Neural progenitor cell (in vitro differentiated cells): ENCODE results near the gene ITGA8. TPM values are rescaled to one million over a fixed set of nuclear protein-coding genes. Genes with fewer than 3 reads are reported as not detected.

ENCODE experiments used
- DNase-seq: peaks from one replicate; pipeline ENCODE4 v3.0.0-alpha.2; 2016; ENCODE audit warnings: low spot score
- H2AFZ ChIP-seq: fragments of 200-600 bp; sonication (generic); replicated peaks from 2 replicates; pipeline ENCODE4 v1.6.1; 2016; ENCODE audit warnings: antibody characterized with exemption
- H3F3A ChIP-seq: fragments of 200-600 bp; sonication (generic); 2 replicates; pipeline ENCODE4 v1.6.1; 2016; ENCODE audit warnings: antibody characterized with exemption, low read depth
- H3K27ac ChIP-seq: fragments of 200-600 bp; sonication (generic); 2 replicates; pipeline ENCODE4 v1.5.1; 2016; ENCODE audit warnings: mild to moderate bottlenecking
- H3K27me3 ChIP-seq: fragments of 200-600 bp; sonication (generic); 2 replicates; pipeline ENCODE4 v1.6.1; 2016; ENCODE audit warnings: mild to moderate bottlenecking, moderate library complexity
- H3K36me3 ChIP-seq: fragments of 200-600 bp; sonication (generic); 2 replicates; pipeline ENCODE4 v1.5.1; 2016
- H3K4me1 ChIP-seq: fragments of 200-600 bp; sonication (generic); 2 replicates; pipeline ENCODE4 v1.6.1; 2016; ENCODE audit warnings: mixed run types
- H3K4me2 ChIP-seq: fragments of 200-600 bp; sonication (generic); 2 replicates; pipeline ENCODE4 v1.6.1; 2016
- H3K4me3 ChIP-seq: fragments of 200-600 bp; sonication (generic); 2 replicates; pipeline ENCODE4 v1.5.1; 2016
- H3K79me2 ChIP-seq: fragments of 200-600 bp; sonication (generic); 2 replicates; pipeline ENCODE4 v1.6.1; 2016; ENCODE audit warnings: low read depth
- H3K9ac ChIP-seq: fragments of 200-600 bp; sonication (generic); 2 replicates; pipeline ENCODE4 v1.6.1; 2016
- H3K9me3 ChIP-seq: fragments of 200-600 bp; sonication (generic); 2 replicates; pipeline ENCODE4 v1.5.1; 2016; ENCODE audit warnings: low read depth
- H4K20me1 ChIP-seq: fragments of 200-600 bp; sonication (generic); 2 replicates; pipeline ENCODE4 v1.6.1; 2016; ENCODE audit warnings: low read depth
- H3K27ac Mint-ChIP-seq: 3 replicates; pipeline ENCODE4 v1.8.0; 2021; ENCODE audit warnings: mixed read lengths
- H3K27me3 Mint-ChIP-seq: 2 replicates; pipeline ENCODE4 v1.8.0; 2022; ENCODE audit warnings: low read depth, mild to moderate bottlenecking, inconsistent platforms, moderate library complexity, mixed read lengths; ENCODE audit not compliant: insufficient read depth
- H3K36me3 Mint-ChIP-seq: 3 replicates; pipeline ENCODE4 v1.8.0; 2021; ENCODE audit warnings: mixed read lengths
- H3K4me1 Mint-ChIP-seq: 3 replicates; pipeline ENCODE4 v1.8.0; 2021; ENCODE audit warnings: mixed read lengths
- H3K4me3 Mint-ChIP-seq: 3 replicates; pipeline ENCODE4 v1.8.0; 2021; ENCODE audit warnings: mild to moderate bottlenecking, moderate library complexity, mixed read lengths
- H3K9me3 Mint-ChIP-seq: 3 replicates; pipeline ENCODE4 v1.8.0; 2020; ENCODE audit warnings: mixed read lengths
- CTCF ChIP-seq: fragments of 200-600 bp; sonication (generic); IDR thresholded peaks from 2 replicates; pipeline ENCODE4 v1.5.1; 2017; ENCODE audit warnings: antibody characterized with exemption, mild to moderate bottlenecking
- EZH2 ChIP-seq: fragments of 200-600 bp; sonication (generic); IDR thresholded peaks from 2 replicates; pipeline ENCODE4 v1.6.1; 2017; ENCODE audit warnings: antibody characterized with exemption, mild to moderate bottlenecking, moderate library complexity
- EZH2phosphoT487 ChIP-seq: fragments of 200-600 bp; sonication (generic); IDR thresholded peaks from 2 replicates; pipeline ENCODE4 v1.6.1; 2017; ENCODE audit warnings: antibody characterized with exemption
- total RNA-seq: library from RNA; depleted of rRNA; stranded (reverse); fragments of >200 nt; gene quantifications from 2 replicates; pipeline ENCODE4 v1.2.3, GENCODE V29; 2015; ENCODE audit warnings: low replicate concordance

Gene ITGA8
- total RNA-seq, 1 donor from 2014 or later, result 0.15 TPM

- H3K27me3 Mint-ChIP-seq, result no peaks in the 10 kb centered on the region
- no peak overlapping the region for H2AFZ ChIP-seq
- H3K9ac ChIP-seq, result no peak overlapping the region
- no peak overlapping the region for H3K4me2 ChIP-seq
- H3K36me3 ChIP-seq, result no peaks in the 10 kb centered on the region
- no peaks in the 10 kb centered on the region for H3K79me2 ChIP-seq
- no peak overlapping the region for H3K4me3 Mint-ChIP-seq
- H4K20me1 ChIP-seq, result no peaks in the 10 kb centered on the region
- H3K27ac ChIP-seq, result no peak overlapping the region
- H3K4me1 ChIP-seq, result no peaks in the 10 kb centered on the region
- no peaks in the 10 kb centered on the region for H3K4me1 Mint-ChIP-seq
- H3K4me3 ChIP-seq, result no peak overlapping the region
- no peak for DNase-seq
- H3K27ac Mint-ChIP-seq, result no peak overlapping the region
- peaks cover 5% of the 10 kb centered on the region for H3K27me3 ChIP-seq
- no peaks in the 10 kb centered on the region for H3K9me3 Mint-ChIP-seq
- no peak for TF ChIP-seq EZH2
- TF ChIP-seq CTCF, result no peak
- TF ChIP-seq EZH2phosphoT487, result no peak
- no peaks in the 10 kb centered on the region for H3K36me3 Mint-ChIP-seq
- H3K9me3 ChIP-seq, result no peaks in the 10 kb centered on the region
- no peaks in the 10 kb centered on the region for H3F3A ChIP-seq
These were observed 41.0 kb upstream of the ITGA8 start for GRCh38 chr10:15760681-15761080.

DNA sequence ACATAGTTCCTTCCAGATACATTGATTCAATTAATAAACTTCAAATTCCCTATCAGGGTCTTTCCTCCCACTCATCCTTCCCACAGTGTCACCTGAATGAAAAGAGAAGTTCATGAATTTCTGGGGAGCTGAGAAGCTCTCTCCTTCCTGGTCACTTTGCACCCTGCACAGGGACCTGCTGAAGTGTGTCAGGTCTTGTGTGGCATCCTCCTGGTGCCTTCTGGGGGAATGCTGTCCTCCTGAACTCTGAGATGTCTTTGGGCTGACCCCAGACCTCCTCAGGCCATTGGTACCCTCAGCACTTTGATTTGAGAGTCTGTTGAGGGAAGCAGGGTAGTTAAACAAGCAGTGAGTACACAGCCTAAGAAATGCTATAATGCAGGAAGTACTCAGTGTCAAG lies 39.5 kb upstream of the ITGA8 start:
- H3K36me3 Mint-ChIP-seq, result no peaks in the 10 kb centered on the region

GRCh38 chr10:15758618-15759017 lies 38.9 kb upstream of the ITGA8 start:
- TF ChIP-seq EZH2, result no peak
- no peak for TF ChIP-seq EZH2phosphoT487
- TF ChIP-seq CTCF, result no peak
- Mint-ChIP-seq H3K4me3 (no peak overlapping the region), H3K27ac (no peak overlapping the region), H3K27me3 (no peaks in the 10 kb centered on the region), H3K36me3 (no peaks in the 10 kb centered on the region), H3K4me1 (no peaks in the 10 kb centered on the region), H3K9me3 (no peaks in the 10 kb centered on the region)
- H3K27me3 ChIP-seq, result peaks cover 5% of the 10 kb centered on the region
- H3K36me3 ChIP-seq, result no peaks in the 10 kb centered on the region
- DNase-seq, result no peak
- no peaks in the 10 kb centered on the region for H3K4me1 ChIP-seq
- H3F3A ChIP-seq, result no peaks in the 10 kb centered on the region
- no peak overlapping the region for H3K4me3 ChIP-seq
- H3K4me2 ChIP-seq, result no peak overlapping the region
- H3K9ac ChIP-seq, result no peak overlapping the region
- H3K9me3 ChIP-seq, result no peaks in the 10 kb centered on the region
- no peaks in the 10 kb centered on the region for H4K20me1 ChIP-seq
- H3K79me2 ChIP-seq, result no peaks in the 10 kb centered on the region
- no peak overlapping the region for H2AFZ ChIP-seq
- H3K27ac ChIP-seq, result no peak overlapping the region

More for the DNA sequence above, 39.5 kb upstream of the ITGA8 start:
- no peak overlapping the region for H2AFZ ChIP-seq
- H3K9ac ChIP-seq, result no peak overlapping the region
- H4K20me1 ChIP-seq, result no peaks in the 10 kb centered on the region
- no peaks in the 10 kb centered on the region for H3K79me2 ChIP-seq
- H3K4me2 ChIP-seq, result no peak overlapping the region
- Mint-ChIP-seq H3K9me3 (no peaks in the 10 kb centered on the region), H3K4me1 (no peaks in the 10 kb centered on the region), H3K27me3 (no peaks in the 10 kb centered on the region), H3K27ac (no peak overlapping the region), H3K4me3 (no peak overlapping the region)
- H3K36me3 ChIP-seq, result no peaks in the 10 kb centered on the region
- no peaks in the 10 kb centered on the region for H3F3A ChIP-seq
- no peaks in the 10 kb centered on the region for H3K4me1 ChIP-seq
- peaks cover 5% of the 10 kb centered on the region for H3K27me3 ChIP-seq
- H3K9me3 ChIP-seq, result no peaks in the 10 kb centered on the region
- no peak for TF ChIP-seq EZH2phosphoT487
- TF ChIP-seq EZH2, result no peak
- no peak for TF ChIP-seq CTCF
- no peak for DNase-seq
- H3K27ac ChIP-seq, result no peak overlapping the region
- no peak overlapping the region for H3K4me3 ChIP-seq

GRCh38 chr10:15754937-15755336 lies 35.2 kb upstream of the ITGA8 start:
- Histone ChIP-seq H3K9me3 (no peaks in the 10 kb centered on the region), H3K27ac (no peak overlapping the region), H3K4me1 (no peaks in the 10 kb centered on the region), H3K4me3 (no peak overlapping the region), H3K79me2 (no peaks in the 10 kb centered on the region), H4K20me1 (no peaks in the 10 kb centered on the region), H3K36me3 (no peaks in the 10 kb centered on the region), H3F3A (no peaks in the 10 kb centered on the region), H3K27me3 (peaks cover 5% of the 10 kb centered on the region), H3K9ac (no peak overlapping the region), H3K4me2 (no peak overlapping the region), H2AFZ (no peak overlapping the region)
- DNase-seq, result no peak
- TF ChIP-seq EZH2phosphoT487 (no peak), EZH2 (no peak), CTCF (no peak)
- Mint-ChIP-seq H3K4me1 (no peaks in the 10 kb centered on the region), H3K4me3 (no peak overlapping the region), H3K27me3 (no peaks in the 10 kb centered on the region), H3K27ac (no peak overlapping the region), H3K36me3 (no peaks in the 10 kb centered on the region), H3K9me3 (no peaks in the 10 kb centered on the region)
